HCT116 (cell line): ENCODE measurements around the gene PRPSAP1.

ENCODE experiments used
- CEBPB ChIP-seq: IDR thresholded peaks from 2 replicates; pipeline ENCODE4 v1.6.1; 2012; ENCODE audit warnings: low read depth
- CTCF ChIP-seq, 3 experiments: fragments of 200-600 bp in 1 of 3; sonication (generic) in 1 of 3; IDR thresholded peaks in 2 of 3; conservative IDR thresholded peaks in 1 of 3; 2 replicates each; pipeline ENCODE4 v1.5.1; 2012 to 2017; ENCODE audit warnings: low read depth in 2 of 3, low read length in 2 of 3, antibody characterized with exemption in 1 of 3, borderline replicate concordance in 1 of 3, control low read depth in 1 of 3, mild to moderate bottlenecking in 1 of 3, mixed read lengths in 1 of 3, mixed run types in 1 of 3, moderate library complexity in 1 of 3; ENCODE audit not compliant: insufficient read depth in 1 of 3
- EZH2 ChIP-seq: fragments of 200-600 bp; sonication (generic); IDR thresholded peaks from 2 replicates; pipeline ENCODE4 v1.6.1; 2017; ENCODE audit warnings: antibody characterized with exemption, mixed run types
- MAX ChIP-seq: IDR thresholded peaks from 2 replicates; pipeline ENCODE4 v1.6.1; 2012
- POLR2A ChIP-seq: IDR thresholded peaks from 2 replicates; pipeline ENCODE4 v1.7.0; 2011; ENCODE audit warnings: borderline replicate concordance; ENCODE audit not compliant: insufficient read depth, insufficient read length; ENCODE audit errors: extremely low read depth
- POLR2AphosphoS5 ChIP-seq: IDR thresholded peaks from 2 replicates; pipeline ENCODE4 v1.6.1; 2011; ENCODE audit warnings: mild to moderate bottlenecking, low read depth, low read length, moderate library complexity
- RAD21 ChIP-seq: IDR thresholded peaks from 2 replicates; pipeline ENCODE4 v1.6.1; 2012; ENCODE audit warnings: low read depth, mild to moderate bottlenecking
- SIN3A ChIP-seq: IDR thresholded peaks from 2 replicates; pipeline ENCODE4 v1.6.1; 2012; ENCODE audit warnings: low read depth
- YY1 ChIP-seq: IDR thresholded peaks from 2 replicates; pipeline ENCODE4 v1.6.1; 2011; ENCODE audit warnings: low read length, low read depth, moderate library complexity, mild to moderate bottlenecking; ENCODE audit not compliant: insufficient replicate concordance; ENCODE audit errors: extremely low read depth
- TF ChIP-seq, protein P1 (sequence below): IDR thresholded peaks from 2 replicates; pipeline ENCODE4 v1.6.1; 2012; ENCODE audit warnings: low read depth

GRCh38 chr17:76402711-76403110 lies 49.0 kb upstream of the PRPSAP1 start:
- TF ChIP-seq, protein P1, sequence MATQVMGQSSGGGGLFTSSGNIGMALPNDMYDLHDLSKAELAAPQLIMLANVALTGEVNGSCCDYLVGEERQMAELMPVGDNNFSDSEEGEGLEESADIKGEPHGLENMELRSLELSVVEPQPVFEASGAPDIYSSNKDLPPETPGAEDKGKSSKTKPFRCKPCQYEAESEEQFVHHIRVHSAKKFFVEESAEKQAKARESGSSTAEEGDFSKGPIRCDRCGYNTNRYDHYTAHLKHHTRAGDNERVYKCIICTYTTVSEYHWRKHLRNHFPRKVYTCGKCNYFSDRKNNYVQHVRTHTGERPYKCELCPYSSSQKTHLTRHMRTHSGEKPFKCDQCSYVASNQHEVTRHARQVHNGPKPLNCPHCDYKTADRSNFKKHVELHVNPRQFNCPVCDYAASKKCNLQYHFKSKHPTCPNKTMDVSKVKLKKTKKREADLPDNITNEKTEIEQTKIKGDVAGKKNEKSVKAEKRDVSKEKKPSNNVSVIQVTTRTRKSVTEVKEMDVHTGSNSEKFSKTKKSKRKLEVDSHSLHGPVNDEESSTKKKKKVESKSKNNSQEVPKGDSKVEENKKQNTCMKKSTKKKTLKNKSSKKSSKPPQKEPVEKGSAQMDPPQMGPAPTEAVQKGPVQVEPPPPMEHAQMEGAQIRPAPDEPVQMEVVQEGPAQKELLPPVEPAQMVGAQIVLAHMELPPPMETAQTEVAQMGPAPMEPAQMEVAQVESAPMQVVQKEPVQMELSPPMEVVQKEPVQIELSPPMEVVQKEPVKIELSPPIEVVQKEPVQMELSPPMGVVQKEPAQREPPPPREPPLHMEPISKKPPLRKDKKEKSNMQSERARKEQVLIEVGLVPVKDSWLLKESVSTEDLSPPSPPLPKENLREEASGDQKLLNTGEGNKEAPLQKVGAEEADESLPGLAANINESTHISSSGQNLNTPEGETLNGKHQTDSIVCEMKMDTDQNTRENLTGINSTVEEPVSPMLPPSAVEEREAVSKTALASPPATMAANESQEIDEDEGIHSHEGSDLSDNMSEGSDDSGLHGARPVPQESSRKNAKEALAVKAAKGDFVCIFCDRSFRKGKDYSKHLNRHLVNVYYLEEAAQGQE = no peak
- TF ChIP-seq EZH2 (no peak), CTCF (IDR thresholded peaks at IDR 0.05 in 2 of 3, conservative IDR thresholded peaks at IDR 0.05 in 1 of 3; ENCODE audit: borderline replicate concordance in 1 of 3, insufficient read depth in 1 of 3, low read depth in 2 of 3, low read length in 2 of 3) (no peak), POLR2A (no peak), YY1 (no peak), CEBPB (no peak), POLR2AphosphoS5 (no peak), RAD21 (no peak), SIN3A (no peak), MAX (no peak)
